Iris pigment epithelial cell (primary cell): ENCODE measurements around the gene CR1.
"Not testable (repeated sequence)": the region's sequence is repeated elsewhere in the genome, so short reads cannot be mapped to it uniquely, and the experiment has no call there.

ENCODE experiments used
- DNase-seq: peaks from one replicate; pipeline ENCODE4 v3.0.0-alpha.2; 2011; ENCODE audit warnings: low read depth

The CR1 gene

GRCh38 chr1:207495801-207496792, at the start of gene CR1:
Gene CR1 (plus strand): TSS chr1:207496157. CDS start chr1:207496268, 111 bp downstream.
- DNase-seq = no peak

- DNase-seq = no peak
These were observed 42.3 kb upstream of the CR1 start for GRCh38 chr1:207453710-207454045.

GRCh38 chr1:207454046-207454964, 41.7 kb upstream of the CR1 start, which contains the start of gene CR2:
Gene CR2 (plus strand): TSS chr1:207454328. CDS start chr1:207454419, 91 bp downstream.
- peak; percentile 7 for DNase-seq

GRCh38 chr1:207455183-207455754, 40.7 kb upstream of the CR1 start:
- DNase-seq = no peak

- no peak for DNase-seq
These were observed 37.5 kb upstream of the CR1 start for GRCh38 chr1:207458414-207458813.

- no peak for DNase-seq
These were observed 36.9 kb upstream of the CR1 start for GRCh38 chr1:207459008-207459407.

GRCh38 chr1:207461649-207462048, 34.3 kb upstream of the CR1 start:
- DNase-seq = no peak

GRCh38 chr1:207462535-207462934, 33.4 kb upstream of the CR1 start:
- DNase-seq = no peak

- DNase-seq = no peak
These were observed 32.9 kb upstream of the CR1 start for GRCh38 chr1:207463021-207463420.

GRCh38 chr1:207463571-207463970, 32.4 kb upstream of the CR1 start:
- DNase-seq = no peak

- DNase-seq = no peak
These were observed 25.0 kb upstream of the CR1 start for GRCh38 chr1:207470927-207471326.

- no peak for DNase-seq
These were observed 21.7 kb upstream of the CR1 start for GRCh38 chr1:207474210-207474609.

GRCh38 chr1:207486198-207486597, 9.8 kb upstream of the CR1 start:
- no peak for DNase-seq

- DNase-seq = no peak
These were observed 8.3 kb upstream of the CR1 start for GRCh38 chr1:207487636-207488035.

GRCh38 chr1:207493212-207493611, 2.7 kb upstream of the CR1 start:
- no peak for DNase-seq

GRCh38 chr1:207494171-207494570, 1.8 kb upstream of the CR1 start:
- no peak for DNase-seq

- DNase-seq = not testable (repeated sequence)
These were observed 676 bp upstream of the CR1 start for GRCh38 chr1:207495281-207495680.

- DNase-seq = no peak
These were observed 2.0 kb downstream of the CR1 start for GRCh38 chr1:207497941-207498340.

GRCh38 chr1:207499573-207499972, 3.6 kb downstream of the CR1 start:
- peak; percentile 75 for DNase-seq

GRCh38 chr1:207500306-207500705, 4.3 kb downstream of the CR1 start:
- DNase-seq = no peak

- DNase-seq = no peak
These were observed 5.1 kb downstream of the CR1 start for GRCh38 chr1:207501071-207501470.

- DNase-seq = no peak
These were observed 6.8 kb downstream of the CR1 start for GRCh38 chr1:207502726-207503125.
